ENCODE measurements around the gene USH1G. TPM values are rescaled to one million over a fixed set of nuclear protein-coding genes. Genes with fewer than 3 reads are reported as not detected.

The USH1G gene
- total RNA-seq, 1 donor from 2014 or later, result 3.9 TPM

GRCh38 chr17:74888469-74888868 lies 34.6 kb downstream of the USH1G start:
- H3K4me1 Mint-ChIP-seq, result no peaks in the 10 kb centered on the region
- H3K27me3 Mint-ChIP-seq (ENCODE audit: low read depth), result peaks cover 51% of the 10 kb centered on the region
- no peak overlapping the region for H3K27ac Mint-ChIP-seq
- H3K36me3 Mint-ChIP-seq, result no peaks in the 10 kb centered on the region
- H3K9me3 Mint-ChIP-seq, result no peaks in the 10 kb centered on the region
- H3K4me3 Mint-ChIP-seq, result no peak overlapping the region
- no peak for DNase-seq (ENCODE audit: low spot score in 2 of 2, unreplicated experiment in 2 of 2)
- TF ChIP-seq CTCF (IDR thresholded peaks at IDR 0.05; ENCODE audit: unreplicated experiment), result no peak

- Mint-ChIP-seq H3K4me3 (no peak overlapping the region), H3K9me3 (no peaks in the 10 kb centered on the region), H3K36me3 (no peaks in the 10 kb centered on the region), H3K27me3 (ENCODE audit: low read depth) (peaks cover 27% of the 10 kb centered on the region), H3K27ac (no peak overlapping the region), H3K4me1 (no peaks in the 10 kb centered on the region)
- DNase-seq (ENCODE audit: low spot score in 2 of 2, unreplicated experiment in 2 of 2), result no peak
- TF ChIP-seq CTCF (IDR thresholded peaks at IDR 0.05; ENCODE audit: unreplicated experiment), result no peak
Observed at GRCh38 chr17:74883241-74883745, 39.8 kb downstream of the USH1G start.

- DNase-seq (ENCODE audit: low spot score in 2 of 2, unreplicated experiment in 2 of 2), result no peak
- no peak for TF ChIP-seq CTCF (IDR thresholded peaks at IDR 0.05; ENCODE audit: unreplicated experiment)
- H3K36me3 Mint-ChIP-seq, result no peaks in the 10 kb centered on the region
- H3K4me3 Mint-ChIP-seq, result no peak overlapping the region
- H3K27me3 Mint-ChIP-seq (ENCODE audit: low read depth), result peaks cover 27% of the 10 kb centered on the region
- no peak overlapping the region for H3K27ac Mint-ChIP-seq
- no peaks in the 10 kb centered on the region for H3K4me1 Mint-ChIP-seq
- H3K9me3 Mint-ChIP-seq, result no peaks in the 10 kb centered on the region
Observed at GRCh38 chr17:74882517-74883240, 40.4 kb downstream of the USH1G start.

GRCh38 chr17:74881073-74881472 lies 42.0 kb downstream of the USH1G start:
- Mint-ChIP-seq H3K4me1 (no peaks in the 10 kb centered on the region), H3K4me3 (no peak overlapping the region), H3K27me3 (ENCODE audit: low read depth) (peaks cover 21% of the 10 kb centered on the region), H3K36me3 (no peaks in the 10 kb centered on the region), H3K27ac (no peak overlapping the region), H3K9me3 (no peaks in the 10 kb centered on the region)
- no peak for DNase-seq (ENCODE audit: low spot score in 2 of 2, unreplicated experiment in 2 of 2)
- no peak for TF ChIP-seq CTCF (IDR thresholded peaks at IDR 0.05; ENCODE audit: unreplicated experiment)

- peaks cover 14% of the 10 kb centered on the region for H3K27me3 Mint-ChIP-seq (ENCODE audit: low read depth)
- no peak overlapping the region for H3K4me3 Mint-ChIP-seq
- DNase-seq (ENCODE audit: low spot score in 2 of 2, unreplicated experiment in 2 of 2), result no peak
- H3K27ac Mint-ChIP-seq, result no peak overlapping the region
- no peaks in the 10 kb centered on the region for H3K9me3 Mint-ChIP-seq
- H3K36me3 Mint-ChIP-seq, result no peaks in the 10 kb centered on the region
- no peak for TF ChIP-seq CTCF (IDR thresholded peaks at IDR 0.05; ENCODE audit: unreplicated experiment)
- no peaks in the 10 kb centered on the region for H3K4me1 Mint-ChIP-seq
Observed at GRCh38 chr17:74879308-74879707, 43.7 kb downstream of the USH1G start.

Measured in mesothelial cell of epicardium (in vitro differentiated cells).